HuH-7 (cell line): ENCODE results near the gene HLA-DRB1.
"Not testable (repeated sequence)": the region's sequence is repeated elsewhere in the genome, so short reads cannot be mapped to it uniquely, and the experiment has no call there.

Experiments
- DNase-seq: peaks from one replicate; pipeline ENCODE4 v3.0.0; 2011; ENCODE audit warnings: low spot score

Gene HLA-DRB1

DNA sequence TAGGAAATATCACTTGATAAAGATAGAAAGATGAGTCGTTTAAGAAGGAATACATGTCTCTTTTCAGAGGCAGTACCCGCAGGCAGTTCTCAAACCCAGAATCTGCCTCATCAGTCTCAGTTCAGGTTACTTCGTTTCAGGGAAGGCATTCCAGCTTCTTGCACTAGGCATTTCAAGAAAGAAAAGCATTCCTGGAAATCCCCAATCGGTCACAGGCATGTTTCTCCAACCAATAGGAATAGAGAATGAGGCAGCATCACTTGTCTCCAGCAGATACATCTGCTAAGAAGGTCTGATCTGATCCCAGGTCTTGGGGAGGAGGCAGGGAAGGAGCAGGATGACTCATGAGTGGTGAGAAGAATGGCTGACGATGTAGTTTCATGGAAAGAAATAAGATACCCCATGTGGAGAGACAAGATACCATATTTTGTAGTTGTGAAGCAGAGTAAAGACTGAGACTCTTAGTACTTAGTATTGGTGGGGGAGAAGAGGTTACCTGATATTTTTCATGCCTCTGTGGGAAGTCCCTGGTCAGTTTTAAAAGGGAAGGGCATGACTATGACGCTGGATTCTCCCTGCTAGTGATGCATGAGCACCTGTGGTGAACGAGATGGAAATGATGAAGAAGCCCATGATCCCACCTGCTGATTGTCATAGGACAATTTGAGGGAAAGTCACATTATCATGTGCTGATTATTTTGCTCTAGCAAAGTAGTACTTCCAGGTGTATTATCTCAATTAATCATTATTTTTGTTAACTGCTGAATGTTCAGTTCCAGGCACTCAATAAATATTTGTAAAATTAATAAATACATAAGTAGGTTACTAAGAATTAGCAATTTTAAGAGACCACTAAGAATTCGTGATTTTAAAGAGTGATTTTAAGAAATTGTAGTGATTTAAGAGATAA, 20.3 kb upstream of the HLA-DRB1 start:
- DNase-seq = no peak

DNA sequence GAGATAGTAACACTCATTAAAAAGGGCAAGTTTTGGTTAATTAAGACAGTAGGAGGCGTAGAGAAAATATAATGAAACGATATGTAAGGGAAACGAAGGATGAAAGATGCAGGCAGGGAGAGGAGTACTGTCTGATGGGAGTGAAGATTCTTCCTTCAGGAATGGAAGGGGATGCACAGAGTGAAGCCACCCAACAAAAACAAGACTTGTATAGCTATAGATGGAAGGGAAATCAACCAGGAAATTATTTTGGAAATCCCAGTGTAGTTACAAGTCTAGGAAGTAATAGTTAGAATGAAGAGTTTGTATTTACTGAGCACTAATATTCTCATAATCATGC, 19.7 kb upstream of the HLA-DRB1 start:
- no peak for DNase-seq

DNA sequence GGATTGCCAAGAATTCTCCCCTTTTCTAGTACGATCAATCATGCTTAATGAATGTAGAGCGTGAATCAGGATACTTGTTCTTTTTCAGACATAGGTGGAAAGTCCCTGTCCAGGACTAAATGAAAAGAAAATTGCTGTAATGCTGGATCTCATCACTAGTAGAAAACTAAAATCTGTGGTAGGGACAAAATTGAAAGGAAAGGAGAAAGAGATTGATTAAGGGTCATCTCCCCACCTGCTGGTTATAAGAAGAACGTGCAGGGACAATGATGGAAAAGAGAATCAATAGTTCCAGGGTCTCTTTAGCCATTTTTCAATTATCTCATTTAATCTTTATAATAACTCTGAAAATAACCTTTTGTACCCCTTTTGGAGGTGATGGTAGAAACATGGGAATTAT, 18.7 kb upstream of the HLA-DRB1 start:
- no peak for DNase-seq

DNA sequence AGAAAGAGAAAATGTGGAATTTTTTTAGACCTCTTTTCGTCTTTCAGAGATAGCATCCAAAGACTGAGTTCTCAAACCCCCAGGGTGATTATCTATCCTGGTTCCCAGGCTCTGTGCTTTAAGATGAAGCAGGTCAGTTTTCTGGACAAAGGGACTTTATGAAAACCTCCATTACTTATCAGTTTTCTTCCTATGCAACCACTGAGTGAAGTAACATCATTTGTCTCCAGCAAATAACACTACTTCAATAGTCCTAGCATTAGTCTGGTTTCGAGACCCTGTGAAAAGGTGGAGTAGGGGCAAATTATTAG, 18.3 kb upstream of the HLA-DRB1 start:
- DNase-seq = no peak

- DNase-seq = no peak
Observed at GRCh38 chr6:32607263-32607987, 17.8 kb upstream of the HLA-DRB1 start.

DNA sequence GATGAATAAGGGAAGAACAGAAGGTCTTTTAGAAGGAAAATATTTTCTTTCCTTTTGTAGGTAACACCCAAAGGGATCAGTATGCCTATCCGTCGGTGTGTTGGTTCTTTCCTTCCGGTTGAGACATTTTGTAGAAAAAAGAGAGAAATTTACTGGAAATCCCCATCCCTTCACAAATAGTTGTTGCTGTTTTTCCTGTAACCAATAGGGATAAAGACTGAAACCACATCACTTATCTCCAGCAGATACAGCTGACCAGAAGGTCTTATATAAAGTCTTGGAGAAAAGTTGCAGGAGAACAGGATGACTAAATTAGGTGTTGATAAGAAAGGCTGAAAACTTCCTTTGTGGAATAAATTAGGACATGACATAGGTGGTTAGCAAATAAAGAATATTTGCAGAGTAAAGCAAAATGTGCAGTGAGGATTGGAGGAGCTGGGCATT, 14.8 kb upstream of the HLA-DRB1 start:
- no peak for DNase-seq

GRCh38 chr6:32603888-32604287, 14.2 kb upstream of the HLA-DRB1 start:
- DNase-seq = no peak

GRCh38 chr6:32603222-32603621, 13.6 kb upstream of the HLA-DRB1 start:
- no peak for DNase-seq

DNA sequence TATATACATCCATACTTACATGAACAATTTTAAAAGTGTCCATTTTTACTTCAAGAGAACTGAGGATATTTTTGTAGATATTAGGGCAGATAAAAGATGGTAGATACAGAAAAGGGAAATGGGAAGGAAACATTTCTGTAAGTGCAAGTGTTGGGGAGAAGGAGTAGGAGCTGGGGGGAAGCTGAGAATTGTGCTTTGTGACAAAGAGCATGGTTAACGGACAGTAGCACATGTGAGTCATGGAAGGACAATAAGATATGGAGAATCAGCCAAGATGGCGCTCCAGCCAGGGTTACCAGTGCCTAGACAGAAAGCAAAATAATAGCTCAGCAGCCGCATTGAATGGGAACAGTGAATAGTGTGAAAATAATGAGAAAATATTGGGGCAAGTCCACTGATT, 12.7 kb upstream of the HLA-DRB1 start:
- no peak for DNase-seq

DNA sequence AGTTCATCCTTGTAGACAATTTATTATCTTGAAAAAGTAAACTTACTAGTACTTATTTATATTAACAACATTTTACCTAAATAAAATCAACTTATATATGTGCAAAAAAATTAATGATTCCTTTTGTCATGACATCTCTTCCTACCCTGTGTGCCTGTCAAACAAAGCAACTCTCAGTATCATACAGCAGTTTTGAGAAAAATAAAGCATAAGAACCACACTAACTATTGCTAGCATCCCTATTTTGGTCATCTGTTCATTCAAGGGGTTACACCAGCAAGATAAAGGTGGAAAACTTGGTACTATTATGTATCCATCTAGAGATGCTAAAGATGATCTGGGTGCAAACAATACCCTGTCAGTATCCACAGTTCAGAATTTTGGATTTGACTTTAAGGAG, 7.4 kb upstream of the HLA-DRB1 start:
- DNase-seq = no peak

- DNase-seq = not testable (repeated sequence)
Observed at GRCh38 chr6:32590713-32591112, 1.1 kb upstream of the HLA-DRB1 start.

DNA sequence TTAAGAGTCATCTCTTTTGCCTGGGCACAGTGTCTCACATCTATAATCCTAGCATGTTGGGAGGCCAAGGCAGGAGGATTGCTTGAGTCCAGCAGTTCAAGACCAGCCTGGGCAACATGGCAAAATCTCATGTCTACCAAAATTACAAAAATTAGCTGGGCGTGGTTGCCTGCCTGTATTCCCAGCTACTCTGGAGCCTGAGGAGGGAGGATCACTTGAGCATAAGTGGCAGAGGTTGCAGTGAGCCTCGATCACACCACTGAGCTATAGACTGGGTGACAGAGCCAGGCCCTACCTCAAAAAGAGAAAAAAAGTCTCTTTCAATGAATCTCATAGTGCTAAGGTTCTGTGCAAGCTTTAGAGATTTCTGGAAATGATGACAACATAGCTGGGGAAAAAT, 1.5 kb downstream of the HLA-DRB1 start:
- no peak for DNase-seq

DNA sequence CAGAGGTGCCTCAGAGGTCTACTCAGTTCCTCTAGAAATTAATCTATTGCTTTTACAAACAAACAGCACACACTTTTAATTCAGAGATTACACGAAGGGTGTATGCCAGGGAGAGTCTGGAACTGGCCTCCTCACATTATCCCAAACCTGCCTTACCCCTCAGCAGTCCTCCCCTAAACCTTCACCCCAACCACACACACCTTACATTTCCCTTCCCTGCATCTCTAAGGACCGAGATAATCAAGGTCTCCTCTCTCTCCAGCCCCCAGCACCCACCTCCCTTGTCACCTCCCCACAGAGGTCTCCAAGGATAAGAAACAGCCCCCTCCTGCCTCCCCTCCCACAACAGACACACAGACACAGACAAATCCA, 6.1 kb downstream of the HLA-DRB1 start:
- DNase-seq = no peak

DNA sequence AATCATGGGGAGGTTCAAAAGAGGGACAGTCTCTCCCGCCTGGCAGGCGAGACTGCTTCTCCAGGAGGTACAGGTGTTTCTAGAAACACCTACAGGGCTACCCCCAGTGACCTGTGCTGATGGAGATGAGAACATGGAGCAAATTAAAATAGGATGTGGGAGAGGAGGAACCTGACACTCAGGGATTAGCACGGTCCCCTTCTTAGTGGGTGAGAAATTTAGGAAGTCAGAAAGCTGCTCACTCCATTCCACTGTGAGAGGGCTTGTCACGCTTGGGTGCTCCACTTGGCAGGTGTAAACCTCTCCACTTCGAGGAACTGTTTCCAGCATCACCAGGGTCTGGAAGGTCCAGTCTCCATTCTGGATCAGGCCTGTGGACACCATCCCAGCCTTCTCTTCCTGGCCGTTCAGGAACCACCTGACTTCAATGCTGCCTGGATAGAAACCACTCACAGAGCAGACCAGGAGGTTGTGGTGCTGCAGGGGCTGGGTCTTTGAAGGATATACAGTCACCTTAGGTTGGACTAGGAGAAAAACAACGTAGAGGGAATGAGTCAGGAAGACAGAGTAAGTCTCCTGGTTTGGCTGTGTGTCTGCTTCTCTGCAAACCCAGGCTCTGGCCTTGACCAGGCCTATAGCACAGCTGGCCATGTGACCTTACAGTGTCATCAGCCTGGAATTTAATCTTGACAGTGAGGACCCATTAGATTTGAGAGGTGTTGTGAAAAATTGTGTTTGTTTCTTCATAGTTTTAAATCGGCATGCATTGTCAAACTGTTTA, 8.1 kb downstream of the HLA-DRB1 start:
- DNase-seq = no peak

- no peak for DNase-seq
Observed at GRCh38 chr6:32580593-32580992, 9.1 kb downstream of the HLA-DRB1 start.

DNA sequence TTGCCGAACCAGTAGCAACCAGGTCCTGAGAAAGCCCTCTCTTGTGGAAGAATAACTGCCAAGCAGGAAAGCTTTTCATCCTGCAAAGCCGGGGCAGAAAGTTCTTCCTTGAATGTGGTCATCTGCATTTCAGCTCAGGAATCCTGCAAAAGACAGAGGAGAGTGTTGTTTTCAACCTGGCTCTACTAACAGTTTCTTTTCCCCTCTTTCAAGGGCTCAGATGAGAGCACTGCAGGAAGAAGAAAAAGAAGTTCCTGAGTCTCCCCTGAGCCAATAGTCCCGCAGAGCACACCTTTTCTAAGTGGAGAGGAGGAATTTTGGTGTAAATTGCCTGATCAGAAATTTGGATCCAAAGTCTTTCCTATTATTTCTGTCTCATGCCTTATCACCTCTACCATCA, 10.7 kb downstream of the HLA-DRB1 start:
- DNase-seq = no peak

GRCh38 chr6:32577493-32577892, 12.2 kb downstream of the HLA-DRB1 start:
- not testable (repeated sequence) for DNase-seq

- no peak for DNase-seq
Observed at GRCh38 chr6:32576250-32576649, 13.4 kb downstream of the HLA-DRB1 start.

- DNase-seq = no peak
Observed at GRCh38 chr6:32570363-32570905, 19.2 kb downstream of the HLA-DRB1 start.

DNA sequence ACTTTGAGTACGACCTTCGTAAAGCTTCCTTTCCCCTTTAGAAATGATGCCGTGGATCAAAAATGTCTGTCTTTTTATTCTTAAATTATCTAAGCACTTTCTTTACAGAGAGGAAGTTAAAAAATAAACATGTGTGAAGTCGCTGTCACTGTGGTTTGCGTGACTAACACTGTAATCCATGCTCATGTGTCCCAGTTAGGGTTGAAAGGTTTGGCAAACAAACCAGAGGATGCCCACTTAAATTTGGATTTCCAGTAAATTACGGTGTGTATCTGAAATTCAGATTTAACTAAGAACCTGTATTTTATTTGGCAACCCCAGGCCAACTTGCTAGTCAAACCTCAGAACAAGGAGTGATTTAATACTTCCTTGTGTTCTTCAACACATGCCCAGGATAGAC, 21.1 kb downstream of the HLA-DRB1 start:
- no peak for DNase-seq

GRCh38 chr6:32566957-32567356, 22.7 kb downstream of the HLA-DRB1 start:
- DNase-seq = no peak

DNA sequence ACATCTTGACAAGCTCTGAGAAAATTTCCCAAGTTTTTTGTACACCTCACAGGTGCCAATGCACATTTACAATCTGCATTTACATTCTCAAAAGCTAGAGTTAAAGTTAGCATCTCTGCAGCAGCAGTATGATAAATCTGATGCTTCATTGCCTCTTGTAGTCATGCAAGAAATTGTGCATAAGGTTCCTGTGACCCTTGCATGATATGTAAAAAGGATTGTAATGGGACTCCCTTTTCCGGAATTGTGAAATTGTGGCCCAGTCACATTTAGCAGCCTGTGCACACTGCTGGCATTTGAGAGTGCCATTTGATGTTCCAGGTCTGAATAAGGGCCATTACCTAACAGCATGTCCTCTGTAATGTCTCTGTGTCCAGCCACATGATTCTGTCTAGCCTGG, 24.1 kb downstream of the HLA-DRB1 start:
- DNase-seq = no peak

- no peak for DNase-seq
Observed at GRCh38 chr6:32562940-32563339, 26.7 kb downstream of the HLA-DRB1 start.
